KOPT-K1 (cell line): ENCODE measurements around the gene GRHL1.

Experiments used
- H3K27ac ChIP-seq: fragments of 200-600 bp; sonication (generic); 2 replicates; pipeline ENCODE4 v1.5.1; 2016; ENCODE audit warnings: antibody characterized with exemption, mild to moderate bottlenecking, low read depth, low read length; ENCODE audit not compliant: poor library complexity, severe bottlenecking
- H3K36me3 ChIP-seq: fragments of 200-600 bp; sonication (generic); 2 replicates; pipeline ENCODE4 v1.5.1; 2017; ENCODE audit warnings: antibody characterized with exemption, mild to moderate bottlenecking, low read length, moderate library complexity; ENCODE audit not compliant: insufficient read depth
- H3K9me3 ChIP-seq: fragments of 200-600 bp; sonication (generic); 2 replicates; pipeline ENCODE4 v1.5.1; 2017; ENCODE audit warnings: antibody characterized with exemption, low read length, mild to moderate bottlenecking; ENCODE audit not compliant: insufficient read depth, poor library complexity, severe bottlenecking

The GRHL1 gene

GRCh38 chr2:9992427-9993187 is 41.1 kb downstream of the GRHL1 start:
- H3K36me3 ChIP-seq: no peaks in the 10 kb centered on the region
- H3K27ac ChIP-seq: no peak overlapping the region

DNA sequence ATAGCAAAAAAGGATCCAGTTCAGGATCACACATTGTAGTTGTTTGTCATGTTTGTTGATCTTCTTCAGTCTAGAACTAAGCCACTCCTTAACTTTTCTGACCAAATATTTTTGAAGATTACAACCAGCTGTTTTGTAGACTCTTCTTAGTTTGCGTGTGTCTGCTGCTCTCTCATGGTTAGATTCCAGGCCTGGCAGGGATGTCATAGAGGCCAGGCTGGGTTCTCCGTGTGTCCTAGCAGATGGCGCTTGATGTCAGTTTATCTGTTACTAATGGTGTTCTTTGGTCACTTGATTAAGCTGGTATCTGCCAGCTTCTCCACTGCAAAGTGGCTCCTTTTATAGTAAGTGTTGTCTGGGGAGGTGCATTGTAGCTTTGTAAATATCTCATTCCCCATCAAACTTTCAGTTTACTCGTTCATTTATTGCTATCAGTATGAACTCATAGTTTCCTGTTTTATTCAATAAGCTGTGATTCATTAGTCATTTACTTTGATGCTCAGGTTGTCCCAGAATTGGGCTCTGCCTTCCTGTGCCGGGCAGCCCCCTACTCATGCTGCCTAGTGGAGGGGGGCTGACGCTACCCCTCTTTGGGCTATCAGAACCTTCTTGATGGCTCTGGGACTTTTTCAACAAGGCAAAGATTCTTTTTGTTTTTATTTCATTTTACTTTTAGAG is 42.1 kb downstream of the GRHL1 start:
- Histone ChIP-seq H3K27ac (no peak overlapping the region), H3K9me3 (no peaks in the 10 kb centered on the region), H3K36me3 (no peaks in the 10 kb centered on the region)

More at GRCh38 chr2:9992427-9993187, 41.1 kb downstream of the GRHL1 start:
- H3K9me3 ChIP-seq: no peaks in the 10 kb centered on the region

- no peaks in the 10 kb centered on the region for H3K9me3 ChIP-seq
- H3K27ac ChIP-seq: no peak overlapping the region
- no peaks in the 10 kb centered on the region for H3K36me3 ChIP-seq
Observed at GRCh38 chr2:9994462-9994861, 43.0 kb downstream of the GRHL1 start.

GRCh38 chr2:9995059-9995458 is 43.6 kb downstream of the GRHL1 start:
- Histone ChIP-seq H3K36me3 (no peaks in the 10 kb centered on the region), H3K27ac (no peak overlapping the region), H3K9me3 (no peaks in the 10 kb centered on the region)

DNA sequence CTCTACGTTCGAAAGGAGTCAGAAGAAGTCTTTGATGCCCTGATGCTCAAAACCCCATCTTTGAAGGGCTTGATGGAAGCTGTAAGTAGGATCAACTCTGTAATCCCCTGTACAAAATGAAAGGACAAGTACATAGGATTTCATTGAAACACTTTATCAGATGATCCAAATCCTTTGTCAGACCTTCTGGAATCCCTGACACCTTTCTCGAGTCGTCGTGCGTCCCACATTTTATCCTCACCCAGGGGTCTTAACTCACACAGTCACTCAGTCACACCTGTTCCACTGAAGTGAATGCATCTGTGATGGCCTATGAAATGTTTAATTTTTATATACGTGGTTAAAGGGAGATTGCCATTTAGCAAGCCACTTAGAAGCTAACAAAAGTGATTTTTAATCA is 44.8 kb downstream of the GRHL1 start:
- H3K27ac ChIP-seq: no peak overlapping the region
- no peaks in the 10 kb centered on the region for H3K36me3 ChIP-seq
- no peaks in the 10 kb centered on the region for H3K9me3 ChIP-seq

DNA sequence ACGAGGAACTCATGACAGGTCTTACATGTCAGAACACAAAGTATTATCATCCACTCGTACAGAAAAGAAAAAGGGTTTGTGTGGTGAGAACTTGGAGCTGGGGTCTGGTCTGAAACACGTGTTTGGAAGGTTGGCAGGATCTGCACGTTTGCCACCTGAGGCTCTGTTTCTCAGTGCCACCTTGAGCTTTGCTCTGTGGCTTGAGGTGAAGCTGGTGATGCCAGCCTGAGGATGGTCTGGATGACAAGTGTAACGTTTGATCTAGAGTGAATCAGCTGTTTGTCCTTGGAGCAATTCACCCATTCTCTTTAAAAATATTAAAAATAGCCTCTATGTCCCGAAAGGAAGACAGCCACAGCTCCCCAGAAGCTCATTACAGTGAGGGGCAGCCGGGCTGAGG is 46.4 kb downstream of the GRHL1 start:
- Histone ChIP-seq H3K27ac (no peak overlapping the region), H3K36me3 (no peaks in the 10 kb centered on the region), H3K9me3 (no peaks in the 10 kb centered on the region)

DNA sequence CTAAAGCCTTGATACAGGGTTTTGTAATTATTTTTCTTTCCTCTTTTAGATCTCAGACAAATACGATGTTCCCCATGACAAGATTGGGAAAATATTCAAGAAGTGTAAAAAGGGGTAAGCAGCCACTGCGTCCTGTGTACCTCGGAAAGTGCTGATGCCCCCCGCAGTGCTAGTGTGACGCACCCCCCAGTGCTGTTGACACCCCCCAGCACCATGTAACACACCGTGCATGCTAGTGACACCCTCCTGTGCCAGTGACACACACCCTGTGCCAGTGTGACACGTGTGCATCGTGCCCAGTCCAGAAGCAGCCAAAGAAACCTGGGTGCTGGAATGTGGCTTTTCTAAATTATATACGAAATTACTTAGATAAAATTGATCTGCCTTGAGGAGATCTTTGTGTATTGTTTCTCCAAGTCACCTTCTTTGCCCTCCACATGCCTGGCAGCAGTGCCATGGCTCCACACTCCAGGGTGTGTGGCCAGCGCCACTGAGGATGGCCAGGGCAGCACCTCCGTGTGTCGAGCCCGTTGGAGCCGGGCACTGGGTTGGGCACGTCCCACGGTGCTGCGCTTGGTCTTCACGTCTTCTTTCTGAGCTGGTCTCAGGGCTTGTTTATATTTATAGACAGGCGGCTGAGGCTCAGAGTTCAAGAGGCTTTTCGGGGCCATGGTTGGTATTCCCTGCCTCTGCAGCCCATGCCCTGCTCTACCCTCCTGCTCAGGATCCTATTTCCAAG is 47.6 kb downstream of the GRHL1 start:
- no peaks in the 10 kb centered on the region for H3K9me3 ChIP-seq
- H3K36me3 ChIP-seq: no peaks in the 10 kb centered on the region
- H3K27ac ChIP-seq: no peak overlapping the region

DNA sequence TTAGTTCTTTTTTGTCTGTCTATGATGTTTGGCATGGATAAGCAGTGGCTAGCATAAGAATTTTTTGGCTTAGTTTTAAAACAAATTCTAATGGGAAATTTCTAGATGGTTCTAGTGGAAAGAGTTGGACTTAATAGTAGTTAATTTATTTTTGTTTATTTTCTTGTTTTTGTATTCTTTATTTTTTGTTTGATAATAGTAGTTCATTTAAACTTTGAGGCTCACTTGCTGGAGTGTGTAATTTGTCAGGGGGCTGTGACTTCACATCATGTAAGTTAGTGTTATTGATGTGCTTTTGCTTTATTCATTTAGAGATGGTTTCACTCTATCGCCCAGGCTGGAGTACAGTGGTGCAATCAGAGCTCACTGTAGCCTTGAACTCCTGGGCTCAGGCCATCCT is 48.2 kb downstream of the GRHL1 start:
- H3K27ac ChIP-seq: no peak overlapping the region

DNA sequence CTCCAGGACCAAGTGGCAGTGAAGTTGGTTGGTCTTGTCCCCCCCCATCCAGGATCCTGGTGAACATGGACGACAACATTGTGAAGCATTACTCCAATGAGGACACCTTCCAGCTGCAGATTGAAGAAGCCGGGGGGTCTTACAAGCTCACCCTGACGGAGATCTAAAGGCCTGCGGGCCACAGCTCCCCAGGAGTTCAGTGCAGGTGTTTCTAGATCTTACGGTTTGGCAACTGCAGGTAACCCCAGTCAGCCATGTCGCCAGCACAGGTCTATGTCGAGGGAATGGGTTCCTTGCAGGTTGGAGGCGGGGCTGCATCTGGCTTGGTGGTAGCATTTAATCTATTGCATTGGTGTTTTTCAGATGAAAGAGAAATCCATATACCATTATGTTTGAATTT is 49.0 kb downstream of the GRHL1 start:
- no peaks in the 10 kb centered on the region for H3K9me3 ChIP-seq
- H3K27ac ChIP-seq: no peak overlapping the region
- H3K36me3 ChIP-seq: no peaks in the 10 kb centered on the region

More for the DNA sequence above, 48.2 kb downstream of the GRHL1 start:
- Histone ChIP-seq H3K36me3 (no peaks in the 10 kb centered on the region), H3K9me3 (no peaks in the 10 kb centered on the region)

GRCh38 chr2:10001586-10001985 is 50.1 kb downstream of the GRHL1 start:
- Histone ChIP-seq H3K9me3 (no peaks in the 10 kb centered on the region), H3K36me3 (no peaks in the 10 kb centered on the region), H3K27ac (no peak overlapping the region)

DNA sequence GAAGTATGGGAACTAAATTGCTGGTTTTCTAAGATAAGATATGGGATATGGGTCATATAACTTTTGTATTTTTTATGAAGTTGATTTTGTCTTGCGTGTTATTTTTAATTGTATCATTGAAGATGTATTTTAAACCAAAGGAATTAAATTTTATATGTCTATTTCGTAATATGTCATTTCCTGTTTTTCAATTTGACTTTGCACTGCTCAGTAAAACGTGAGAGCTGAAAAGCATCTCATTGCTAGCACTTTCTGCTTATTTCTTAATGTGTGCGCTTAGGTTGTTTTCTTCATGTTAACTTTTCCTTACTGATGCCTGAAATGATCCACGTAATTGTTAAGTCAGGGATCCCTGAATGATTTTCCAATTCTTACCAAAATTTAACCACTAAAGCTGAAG is 50.6 kb downstream of the GRHL1 start:
- H3K9me3 ChIP-seq: no peaks in the 10 kb centered on the region
- H3K36me3 ChIP-seq: no peaks in the 10 kb centered on the region
- H3K27ac ChIP-seq: no peak overlapping the region

DNA sequence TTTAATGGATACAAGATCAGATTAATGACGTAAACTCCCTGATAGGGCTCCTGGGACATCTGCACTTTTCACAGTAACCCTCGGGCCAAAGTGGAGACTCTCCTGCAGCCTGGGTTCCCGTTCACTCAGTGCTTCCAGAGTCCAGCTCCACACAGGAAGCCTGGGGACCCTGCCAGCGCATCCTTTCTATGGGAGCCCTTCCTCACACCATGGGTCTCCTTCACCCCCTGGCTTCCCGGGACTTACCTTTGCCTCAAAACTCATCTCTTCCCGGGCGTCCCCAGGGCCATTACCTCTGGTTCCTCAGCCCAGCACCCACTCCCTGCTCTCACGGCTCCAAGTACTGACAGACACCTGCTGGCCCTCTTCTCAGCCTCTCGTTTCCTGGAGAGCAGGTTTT is 51.2 kb downstream of the GRHL1 start:
- no peak overlapping the region for H3K27ac ChIP-seq

DNA sequence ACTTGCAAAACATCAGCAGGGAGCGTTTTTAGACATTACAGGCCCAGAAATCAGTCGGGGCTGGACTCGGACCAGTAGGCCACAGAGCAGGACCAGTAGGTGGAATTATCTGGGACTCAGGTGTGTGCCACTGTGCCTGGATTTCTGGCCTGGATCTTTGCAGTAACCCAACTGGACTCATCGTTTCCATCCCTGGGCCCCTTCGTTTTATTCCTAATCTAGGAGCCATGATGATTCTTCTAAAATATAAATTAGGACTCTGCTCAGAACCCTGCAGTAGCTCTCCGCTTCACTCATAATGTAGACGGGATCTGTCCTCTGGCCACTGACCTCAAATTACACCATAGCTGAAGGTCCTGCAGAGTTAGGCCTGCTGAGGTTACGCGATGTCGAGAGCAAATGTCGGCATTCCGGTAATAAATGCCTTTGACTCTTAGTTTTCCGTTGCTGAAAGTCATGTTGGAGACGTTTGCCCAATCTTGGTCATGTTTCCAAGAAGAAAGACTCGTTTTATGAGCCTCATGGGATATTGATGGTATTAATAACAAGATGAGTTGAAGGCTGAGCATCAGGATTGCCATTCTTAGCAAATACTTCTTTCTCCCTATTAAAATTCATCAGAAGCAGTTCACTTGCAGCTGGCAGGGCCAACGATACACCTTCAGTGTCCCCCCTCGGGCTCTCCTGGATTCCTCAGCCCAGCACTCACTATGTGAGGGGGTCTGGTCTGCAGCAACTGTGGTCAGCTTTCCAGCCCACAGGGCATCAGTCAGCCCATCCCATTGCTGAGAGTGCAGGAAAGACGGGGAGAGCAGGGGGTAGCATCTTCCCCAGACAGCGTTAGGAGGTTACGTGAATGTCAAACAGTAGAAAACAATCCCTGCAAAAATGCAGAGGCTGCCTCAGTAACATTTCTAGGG is 52.0 kb downstream of the GRHL1 start:
- Histone ChIP-seq H3K27ac (no peak overlapping the region), H3K36me3 (no peaks in the 10 kb centered on the region), H3K9me3 (no peaks in the 10 kb centered on the region)

More for the DNA sequence above, 51.2 kb downstream of the GRHL1 start:
- Histone ChIP-seq H3K36me3 (no peaks in the 10 kb centered on the region), H3K9me3 (no peaks in the 10 kb centered on the region)

DNA sequence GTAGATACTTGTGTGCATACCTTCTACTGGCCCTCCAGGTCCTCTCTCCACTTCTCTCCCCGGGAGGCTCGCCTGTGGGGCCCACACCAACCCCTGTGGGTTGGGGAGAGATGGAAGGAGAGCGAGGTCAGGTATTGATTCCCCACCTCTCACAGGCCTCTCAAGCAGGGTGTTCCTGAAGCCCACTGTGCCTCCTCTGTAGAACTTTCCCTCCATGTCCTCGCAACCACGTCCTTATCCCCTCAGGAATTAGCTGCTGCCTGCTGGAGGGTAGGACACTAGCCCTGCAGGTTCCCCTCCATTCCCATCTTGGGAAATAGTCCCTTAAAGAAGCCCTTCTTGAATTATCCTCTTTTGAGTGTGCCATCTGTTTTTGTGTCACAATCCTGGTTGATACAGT is 52.9 kb downstream of the GRHL1 start:
- no peaks in the 10 kb centered on the region for H3K36me3 ChIP-seq
- no peak overlapping the region for H3K27ac ChIP-seq
- H3K9me3 ChIP-seq: no peaks in the 10 kb centered on the region
